ENCODE results near the gene FIGNL1.

The FIGNL1 gene, protein sequence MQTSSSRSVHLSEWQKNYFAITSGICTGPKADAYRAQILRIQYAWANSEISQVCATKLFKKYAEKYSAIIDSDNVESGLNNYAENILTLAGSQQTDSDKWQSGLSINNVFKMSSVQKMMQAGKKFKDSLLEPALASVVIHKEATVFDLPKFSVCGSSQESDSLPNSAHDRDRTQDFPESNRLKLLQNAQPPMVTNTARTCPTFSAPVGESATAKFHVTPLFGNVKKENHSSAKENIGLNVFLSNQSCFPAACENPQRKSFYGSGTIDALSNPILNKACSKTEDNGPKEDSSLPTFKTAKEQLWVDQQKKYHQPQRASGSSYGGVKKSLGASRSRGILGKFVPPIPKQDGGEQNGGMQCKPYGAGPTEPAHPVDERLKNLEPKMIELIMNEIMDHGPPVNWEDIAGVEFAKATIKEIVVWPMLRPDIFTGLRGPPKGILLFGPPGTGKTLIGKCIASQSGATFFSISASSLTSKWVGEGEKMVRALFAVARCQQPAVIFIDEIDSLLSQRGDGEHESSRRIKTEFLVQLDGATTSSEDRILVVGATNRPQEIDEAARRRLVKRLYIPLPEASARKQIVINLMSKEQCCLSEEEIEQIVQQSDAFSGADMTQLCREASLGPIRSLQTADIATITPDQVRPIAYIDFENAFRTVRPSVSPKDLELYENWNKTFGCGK

DNA sequence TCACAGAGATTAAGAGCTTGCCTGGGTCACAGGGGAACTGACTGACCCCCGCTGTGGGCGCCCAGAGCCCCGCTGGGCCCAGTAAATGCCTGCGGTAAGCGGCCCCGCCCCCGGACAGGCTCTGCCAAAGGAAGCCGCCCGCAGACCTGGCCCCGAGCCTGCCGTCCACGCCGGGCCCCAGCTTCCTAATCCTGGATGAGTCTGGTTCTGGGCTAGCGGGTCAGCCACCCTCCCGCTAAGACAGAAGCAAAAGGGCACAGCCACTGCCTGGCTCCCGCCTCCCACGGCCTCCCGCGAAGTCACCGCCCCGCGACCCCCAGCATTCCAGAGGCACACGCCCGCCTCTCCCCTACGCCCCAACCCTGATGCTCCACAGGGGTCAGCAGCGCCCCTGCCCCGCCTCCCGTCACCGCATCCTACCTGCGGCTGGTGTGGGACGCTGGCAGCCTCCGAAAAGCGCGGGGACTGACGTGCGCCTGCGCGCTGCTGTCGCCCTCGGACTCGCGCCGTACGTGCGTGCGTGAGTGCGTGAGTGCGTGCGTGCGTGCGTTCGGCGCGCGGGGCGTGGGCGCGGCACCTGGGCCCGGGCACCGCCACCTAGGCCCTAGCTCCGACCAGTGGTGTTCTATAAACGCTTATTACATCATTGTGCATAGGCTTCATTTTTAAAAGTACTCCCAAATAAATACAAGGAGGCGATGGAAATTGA, at the start of gene FIGNL1:
Gene FIGNL1 (minus strand): TSS at position 470 of the 709 bp plus-strand sequence. CDS start 3,063 bp downstream, outside the sequence.
- peak; percentile 85 for DNase-seq

DNA sequence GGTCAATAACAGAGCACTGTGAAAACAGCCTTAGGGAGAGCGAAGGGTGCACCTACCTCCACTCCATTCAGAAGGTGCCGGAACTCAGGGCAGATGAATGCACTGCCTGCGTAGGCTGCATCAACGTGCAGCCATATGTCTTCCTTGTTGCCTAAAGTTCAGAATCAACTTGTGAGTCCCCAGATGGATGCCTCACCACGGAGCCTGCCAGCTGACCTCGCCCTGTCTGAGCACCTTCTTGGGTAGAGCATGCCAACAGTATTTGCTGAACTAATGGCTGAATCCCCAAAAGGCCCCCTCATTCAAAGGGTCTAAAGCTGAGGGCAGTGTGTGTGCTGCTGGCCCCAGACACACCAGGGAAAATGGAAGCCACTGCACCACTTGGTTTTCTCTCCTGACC, 48.9 kb upstream of the FIGNL1 start:
- DNase-seq, result no peak

DNA sequence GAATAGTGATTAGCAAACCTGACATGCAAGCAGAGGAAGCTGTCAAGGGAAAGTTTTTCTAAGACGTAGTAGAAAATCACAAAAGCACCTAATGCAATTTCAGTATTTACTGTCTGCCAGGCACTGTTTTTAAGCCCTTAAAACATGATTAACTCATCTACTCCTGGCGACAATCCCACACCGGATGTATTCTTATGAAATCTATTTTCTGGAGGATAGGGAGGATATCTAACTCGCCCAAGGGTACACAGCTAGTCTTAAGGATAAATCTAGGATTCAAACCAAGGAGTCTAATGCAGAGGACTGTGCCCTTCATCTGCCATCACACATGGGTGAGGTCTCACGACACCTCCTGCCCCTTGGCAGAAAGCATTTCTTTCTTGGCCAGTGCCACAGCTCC, 47.8 kb upstream of the FIGNL1 start:
- no peak for DNase-seq

DNA sequence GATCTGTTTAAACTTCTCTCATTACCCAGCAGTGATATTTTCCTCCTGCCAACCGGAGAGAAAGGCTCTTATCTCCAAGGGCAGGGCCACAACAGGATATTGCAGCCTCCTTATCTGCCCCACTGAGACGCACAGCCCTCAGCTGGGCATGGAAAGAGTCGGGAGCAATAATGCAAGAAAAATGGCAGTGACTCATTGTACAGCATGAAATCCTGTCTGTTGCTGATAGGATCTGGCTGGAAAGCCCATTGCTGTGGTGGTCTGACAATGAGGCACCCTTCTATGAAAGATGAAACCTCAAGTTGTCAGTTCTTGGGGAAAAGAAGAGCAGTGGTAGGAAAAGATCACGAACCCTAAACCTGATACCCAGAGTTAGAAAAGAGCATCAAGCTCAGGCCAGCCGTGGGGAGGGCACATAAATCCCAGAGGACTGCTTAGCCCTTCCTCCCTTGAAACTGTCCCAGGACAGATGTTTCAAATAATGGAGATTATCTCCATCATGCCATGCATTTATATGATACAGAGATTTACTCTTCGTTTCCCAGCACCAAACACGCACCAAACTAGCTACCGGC, 47.0 kb upstream of the FIGNL1 start:
- no peak for DNase-seq

DNA sequence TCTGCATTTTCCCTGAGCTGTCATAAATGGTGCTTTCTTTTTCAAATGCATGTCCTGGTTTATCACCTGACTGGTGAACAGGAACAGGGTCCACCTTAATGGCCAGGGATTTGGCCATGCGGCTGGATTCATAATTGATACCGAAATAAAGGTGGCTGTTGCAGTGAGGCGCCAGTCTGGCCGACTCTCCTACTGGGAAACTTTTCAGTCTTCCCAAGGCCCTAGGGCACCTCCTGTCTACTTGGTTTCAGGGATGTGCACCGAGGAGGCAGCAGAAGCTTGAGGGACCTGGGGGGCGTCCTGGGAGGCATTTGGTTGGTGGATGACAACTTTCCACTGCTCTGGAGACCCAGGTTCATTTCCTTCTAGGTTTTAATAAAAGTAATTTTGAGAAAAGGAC, 46.4 kb upstream of the FIGNL1 start:
- DNase-seq, result no peak

DNA sequence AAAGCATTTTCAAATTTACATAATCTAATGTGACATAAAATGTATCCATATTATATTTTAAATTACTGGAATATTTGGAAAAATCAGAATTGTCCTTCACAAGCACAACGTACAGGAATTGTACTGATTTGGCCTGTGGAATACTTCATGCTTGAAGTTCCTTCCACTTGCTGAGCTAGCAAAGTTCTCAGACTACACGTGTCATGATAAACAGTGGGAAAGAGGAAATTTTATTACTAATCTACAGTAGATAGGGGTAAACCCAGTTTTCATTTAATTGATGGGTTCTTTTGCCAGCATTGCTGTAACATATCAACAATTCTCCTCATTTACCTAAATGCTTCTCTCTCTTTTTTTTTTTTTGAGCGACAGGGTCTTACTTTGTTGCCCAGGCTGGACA, 45.6 kb upstream of the FIGNL1 start:
- DNase-seq, result no peak

DNA sequence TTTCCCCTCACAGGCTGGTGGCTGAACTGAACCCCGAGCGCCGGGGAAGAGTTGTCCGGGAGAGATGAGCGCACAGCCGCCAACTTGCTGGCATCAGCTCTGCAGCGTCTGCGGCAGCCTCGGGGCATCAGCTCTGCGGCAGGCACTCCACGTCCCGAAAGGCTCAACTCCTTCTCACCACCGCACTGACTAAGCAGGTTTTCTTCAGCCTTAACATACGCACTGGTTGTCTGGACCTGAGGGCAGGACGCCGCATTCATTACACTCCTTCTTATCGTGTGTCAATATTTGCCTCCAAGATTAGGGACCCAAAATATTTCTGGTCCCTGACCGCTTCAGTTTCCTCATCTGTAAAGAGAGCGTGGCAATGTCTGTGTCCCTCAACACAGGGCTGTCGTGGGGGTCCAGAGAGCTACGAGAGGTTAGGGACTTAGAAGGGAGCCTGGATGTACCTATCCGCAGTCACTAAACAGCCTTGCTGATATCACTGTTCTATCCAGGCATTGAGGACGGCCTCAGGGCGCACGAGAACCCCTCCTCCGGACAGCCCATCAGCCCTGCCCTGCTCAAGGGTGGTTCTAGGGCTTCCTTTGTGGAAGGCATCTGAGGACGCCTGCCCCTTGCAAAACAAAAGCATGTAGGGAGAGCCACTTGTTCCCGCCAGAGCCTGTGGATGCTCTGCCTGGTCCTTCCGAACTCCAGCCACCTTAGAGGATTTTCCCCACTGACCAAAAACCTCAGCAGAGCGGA, 42.8 kb upstream of the FIGNL1 start:
- DNase-seq, result no peak

DNA sequence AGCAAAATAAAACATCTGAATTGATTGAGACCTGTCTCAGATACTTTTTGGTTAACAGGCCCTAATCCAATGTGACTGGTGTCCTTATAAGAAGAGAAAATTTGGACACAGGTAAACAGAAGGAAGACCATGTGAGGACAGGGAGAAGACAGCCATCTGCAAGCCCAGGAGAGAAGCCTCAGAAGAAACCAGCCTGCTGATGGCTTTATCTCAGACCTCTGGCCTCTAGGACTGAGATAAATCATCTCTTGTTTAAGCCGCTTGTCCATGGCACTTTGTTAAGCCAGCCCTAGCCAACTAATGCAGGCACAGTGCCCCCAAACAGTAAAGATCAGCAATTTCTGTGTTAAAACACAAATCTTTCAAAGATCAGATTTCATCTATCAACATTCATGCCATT, 41.8 kb upstream of the FIGNL1 start:
- DNase-seq, result no peak

DNA sequence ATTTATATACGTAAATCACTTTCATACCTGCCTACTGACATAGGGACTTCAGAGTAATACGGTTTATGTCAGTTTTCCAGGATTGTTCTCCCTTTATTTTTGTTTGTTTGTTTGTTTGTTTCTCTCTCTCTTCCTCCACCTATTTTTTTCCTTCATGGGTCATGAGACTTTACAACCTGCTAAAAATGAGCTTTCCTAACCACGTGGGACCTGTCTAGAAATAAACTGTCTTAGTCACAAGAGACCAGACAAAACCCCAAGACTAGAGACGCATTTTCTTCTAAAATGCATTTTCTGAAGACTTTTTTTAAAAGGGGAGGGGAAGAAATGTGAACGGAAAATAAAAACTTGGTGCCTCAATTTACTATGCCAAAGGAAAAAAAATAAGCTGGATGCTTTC, 41.1 kb upstream of the FIGNL1 start:
- DNase-seq, result no peak

DNA sequence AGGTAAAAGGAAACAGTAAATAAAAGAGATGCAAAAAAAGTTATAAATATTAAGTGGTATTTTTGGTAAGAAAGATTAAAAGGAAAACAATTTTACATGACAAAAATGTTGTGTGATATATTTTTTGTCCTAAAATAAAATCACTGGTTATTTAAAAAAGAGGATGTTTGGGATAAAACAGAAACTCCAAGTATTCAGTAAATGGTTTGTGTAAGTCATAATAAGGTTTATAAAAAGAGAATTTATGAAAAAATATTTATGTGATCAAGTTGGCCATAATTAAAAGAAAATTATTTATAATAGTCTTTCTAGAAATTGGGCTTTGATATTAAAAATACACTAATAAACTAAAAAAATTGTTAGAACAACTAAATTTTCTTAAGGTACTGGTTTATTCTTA, 38.2 kb upstream of the FIGNL1 start:
- no peak for DNase-seq

DNA sequence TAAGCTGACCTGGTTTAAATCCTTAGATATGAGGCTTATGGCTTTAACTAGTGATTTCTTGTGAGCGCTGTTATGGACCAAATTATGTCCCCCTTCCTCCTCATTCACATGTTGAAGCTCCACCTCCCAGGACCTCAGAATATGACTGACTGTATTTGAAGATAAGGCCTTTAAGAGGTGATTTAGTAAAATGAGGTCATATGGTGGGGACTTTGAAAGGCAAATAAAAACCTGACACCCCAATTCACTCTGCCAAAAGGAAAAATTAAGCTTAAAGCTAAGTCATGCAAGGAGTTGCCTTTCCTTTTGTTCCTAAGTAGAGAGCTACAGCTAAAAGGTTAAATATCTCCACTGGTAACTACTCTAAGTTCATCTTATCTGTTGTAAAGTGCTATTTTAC, 36.4 kb upstream of the FIGNL1 start:
- DNase-seq, result no peak

DNA sequence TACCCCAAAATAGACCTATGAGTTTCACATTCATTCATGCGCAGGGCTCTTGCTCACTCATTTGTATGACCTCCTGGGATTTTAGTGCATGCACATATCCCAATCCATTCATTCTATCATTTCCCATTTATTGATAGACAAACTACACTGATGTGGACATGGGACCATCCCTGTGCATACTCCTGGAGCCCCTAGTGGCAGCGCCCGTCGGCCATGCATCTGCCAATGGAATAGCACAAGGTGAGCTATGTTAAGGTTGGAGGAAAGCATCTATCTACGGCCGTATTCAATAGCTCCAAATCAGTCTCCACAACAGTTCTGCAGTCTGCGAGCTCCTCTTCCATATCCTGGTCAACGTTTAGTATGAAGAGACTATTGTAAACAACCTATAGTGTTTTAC, 31.7 kb upstream of the FIGNL1 start:
- no peak for DNase-seq

DNA sequence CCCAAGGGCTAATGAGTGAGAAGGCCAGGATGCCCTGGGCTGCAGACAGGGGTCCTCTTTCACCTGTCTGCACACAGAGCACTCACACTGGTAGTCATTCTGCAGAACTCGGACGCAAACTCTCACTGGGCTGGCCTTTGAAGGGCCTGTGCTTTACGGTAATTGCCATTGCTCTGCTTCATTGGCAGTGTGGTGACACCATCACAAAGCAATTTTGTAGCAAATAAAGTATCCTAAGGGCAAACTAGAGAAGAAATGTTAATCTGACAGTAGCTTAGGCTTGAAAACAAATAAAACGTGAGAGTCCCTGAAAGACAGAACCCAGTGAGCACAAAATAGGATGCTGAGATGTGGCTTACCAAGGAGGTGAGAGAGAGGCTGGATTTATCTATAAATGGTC, 30.6 kb upstream of the FIGNL1 start:
- DNase-seq, result no peak

DNA sequence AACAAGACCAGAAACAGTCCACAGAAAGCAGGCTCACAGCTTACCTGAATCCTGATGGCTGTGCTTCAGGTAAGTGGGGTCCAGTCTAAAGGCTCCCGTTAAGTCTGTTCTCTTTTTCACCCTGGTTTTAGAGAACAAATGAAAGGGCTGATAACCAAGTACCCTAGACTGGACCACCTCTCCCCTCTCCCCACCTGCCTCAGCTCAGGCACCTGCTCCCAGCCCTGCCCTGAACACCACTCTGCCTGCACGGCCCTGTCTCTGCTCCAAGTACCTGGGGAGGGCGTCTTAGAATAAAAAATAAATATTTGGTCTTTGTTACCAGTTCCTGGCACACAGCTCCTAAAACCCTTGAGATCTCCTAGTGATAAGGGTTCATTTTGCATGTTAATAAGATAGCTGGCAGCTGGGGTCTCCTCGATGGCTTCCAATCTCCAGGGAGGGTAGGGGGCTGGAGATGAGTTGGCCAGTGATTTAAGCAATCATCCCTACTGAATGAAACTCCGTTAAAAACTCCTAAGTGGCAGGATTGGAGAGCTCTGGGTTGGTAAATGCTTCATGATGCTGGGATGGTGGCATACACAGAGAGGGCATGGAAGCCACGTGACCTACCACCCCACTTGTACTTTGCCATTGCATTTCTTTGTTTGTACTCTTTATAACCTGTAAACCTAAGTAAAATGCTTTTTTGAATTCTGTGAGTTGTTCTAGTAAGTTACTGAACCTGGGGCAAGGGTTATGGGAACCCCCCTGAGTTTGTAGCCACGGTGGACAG, 29.8 kb upstream of the FIGNL1 start:
- no peak for DNase-seq

DNA sequence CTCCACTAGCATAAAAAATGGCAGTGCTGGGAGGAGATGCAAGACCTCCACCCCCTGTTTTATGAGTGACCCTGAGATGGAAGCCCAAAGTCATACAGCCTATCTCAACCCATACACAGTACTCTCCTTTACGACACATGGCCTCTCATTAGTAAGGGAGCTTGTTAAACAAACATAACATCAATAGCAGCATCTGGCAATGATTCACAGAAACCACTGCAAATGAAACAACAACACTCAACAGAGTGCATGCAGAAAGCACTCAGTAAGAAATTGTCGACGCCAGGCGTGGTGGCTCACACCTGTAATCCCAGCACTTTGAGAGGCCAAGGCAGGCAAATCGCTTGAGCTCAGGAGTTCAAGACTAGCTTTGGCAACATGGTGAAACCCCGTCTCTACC, 27.5 kb upstream of the FIGNL1 start:
- DNase-seq, result no peak

DNA sequence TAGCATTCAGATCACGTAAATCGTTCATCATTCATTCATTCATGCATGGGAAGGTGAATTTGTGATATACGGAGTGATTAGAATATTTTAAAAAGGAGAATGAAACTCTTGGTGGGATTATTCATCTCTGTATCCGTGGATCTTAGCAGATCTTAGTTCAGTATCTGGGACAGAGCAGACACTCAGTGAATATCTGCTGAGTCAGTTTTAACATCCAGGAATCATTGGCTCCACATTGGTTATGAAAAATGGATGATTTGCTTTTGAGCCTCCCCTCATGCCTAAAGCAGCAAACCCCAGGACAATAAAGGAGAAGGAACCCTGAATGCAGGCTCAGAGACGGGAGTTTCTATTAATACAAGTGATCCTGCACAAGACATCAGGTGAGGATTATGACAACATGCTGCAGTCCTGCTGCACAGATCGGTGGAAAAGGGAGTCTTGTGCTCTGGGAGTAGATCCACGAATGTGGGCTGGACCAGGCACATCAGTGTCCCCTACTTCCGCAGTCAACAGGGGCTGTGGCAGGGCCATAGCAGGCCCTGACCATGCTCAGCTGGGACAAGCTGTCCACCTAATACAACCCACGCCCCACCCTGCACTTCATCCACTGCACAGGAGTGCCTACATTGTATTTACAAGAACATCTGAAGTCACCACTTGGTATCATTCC, 26.9 kb upstream of the FIGNL1 start:
- no peak for DNase-seq

DNA sequence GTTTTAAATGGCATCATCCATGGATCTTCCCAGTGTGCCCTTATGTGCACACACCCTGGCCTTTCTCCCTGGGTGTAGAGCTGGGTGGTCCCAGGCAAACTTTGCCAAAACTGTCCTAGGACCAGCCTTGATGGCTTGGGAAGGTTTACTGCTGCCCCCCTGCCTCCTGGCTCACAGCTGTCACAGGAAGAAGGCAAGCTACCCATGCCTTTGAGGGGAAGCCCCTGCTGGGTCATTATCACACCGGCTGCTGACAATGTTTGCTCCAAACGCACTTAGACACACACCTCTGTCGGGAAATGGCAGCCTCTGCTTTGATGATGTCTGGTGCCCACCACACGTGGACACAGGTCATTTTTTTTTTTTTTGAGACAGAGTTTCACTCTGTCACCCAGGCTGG, 25.2 kb upstream of the FIGNL1 start:
- DNase-seq, result no peak

DNA sequence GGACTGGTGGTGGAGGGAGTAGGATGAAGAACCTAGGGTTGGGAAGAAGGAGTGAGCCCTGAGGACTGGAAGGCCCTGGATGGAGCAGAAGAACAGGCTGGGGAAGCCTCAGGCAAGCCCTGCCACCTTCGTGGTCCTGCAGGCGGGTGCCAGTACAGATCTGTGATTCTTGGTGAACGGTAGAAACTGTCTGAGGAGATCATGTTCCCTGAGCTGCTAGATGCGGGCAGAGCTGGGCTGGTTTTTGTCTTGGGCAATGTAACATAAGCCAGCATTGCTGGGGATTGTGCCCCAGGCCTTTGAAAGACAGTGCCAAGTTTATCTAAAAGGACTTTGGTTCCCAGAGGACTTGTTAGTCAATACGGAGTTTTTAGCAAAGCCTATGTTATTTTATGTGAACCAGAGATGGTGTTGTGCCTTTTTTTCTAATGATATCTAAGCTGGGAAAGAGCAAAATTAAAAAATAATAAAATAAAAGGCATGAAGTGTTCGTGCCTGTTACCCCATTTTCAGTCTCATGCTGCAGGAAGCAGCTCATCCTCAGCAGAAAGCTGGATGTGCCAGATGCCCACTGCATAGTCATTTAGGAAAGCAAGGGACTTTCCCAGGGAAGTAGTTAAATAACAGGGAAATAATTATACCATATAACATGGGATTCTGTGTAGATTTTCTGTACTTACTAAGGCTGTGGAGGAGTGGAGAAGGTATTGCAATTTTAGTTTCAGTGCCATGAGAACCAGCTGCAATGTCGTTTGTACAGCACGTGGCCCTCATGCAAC, 24.4 kb upstream of the FIGNL1 start:
- DNase-seq, result no peak

DNA sequence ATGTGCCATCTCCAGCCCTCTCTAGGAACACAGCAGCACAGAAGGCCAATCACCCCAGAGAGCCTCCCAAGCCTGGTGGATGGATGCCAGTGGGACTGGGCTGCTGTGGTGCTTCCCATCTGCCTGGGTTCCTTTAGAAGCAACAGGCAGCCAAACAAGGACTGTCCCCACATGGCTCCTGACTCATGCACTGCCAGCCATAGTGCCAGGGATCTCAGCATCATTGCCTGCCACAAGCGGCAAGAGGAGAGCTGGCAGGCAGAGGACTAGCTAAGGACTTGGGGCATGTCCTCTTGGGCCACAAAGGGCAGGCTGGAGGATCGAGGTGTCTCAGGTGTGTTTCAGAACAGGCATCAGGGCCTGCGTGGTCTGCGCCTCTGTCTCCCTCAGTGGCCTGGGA, 23.4 kb upstream of the FIGNL1 start:
- no peak for DNase-seq

DNA sequence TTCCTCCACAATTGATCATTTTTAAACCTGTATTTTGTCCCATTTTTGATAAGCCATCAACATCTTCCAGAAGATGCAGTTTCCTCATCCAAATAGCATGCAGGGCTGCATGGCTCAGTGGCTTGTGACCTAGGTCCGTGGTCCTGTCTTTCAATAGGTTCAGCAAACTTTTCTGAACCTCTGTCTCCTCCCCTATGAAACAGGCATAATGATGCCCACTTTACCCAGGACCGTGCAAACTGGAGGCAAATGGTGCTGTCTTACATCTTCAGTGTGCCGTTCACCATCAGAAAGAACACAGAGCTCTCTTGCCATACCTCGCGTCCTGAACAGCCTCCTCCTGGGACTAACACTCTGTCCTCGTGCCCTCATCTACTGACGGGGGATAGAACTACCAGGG, 22.3 kb upstream of the FIGNL1 start:
- no peak for DNase-seq

DNA sequence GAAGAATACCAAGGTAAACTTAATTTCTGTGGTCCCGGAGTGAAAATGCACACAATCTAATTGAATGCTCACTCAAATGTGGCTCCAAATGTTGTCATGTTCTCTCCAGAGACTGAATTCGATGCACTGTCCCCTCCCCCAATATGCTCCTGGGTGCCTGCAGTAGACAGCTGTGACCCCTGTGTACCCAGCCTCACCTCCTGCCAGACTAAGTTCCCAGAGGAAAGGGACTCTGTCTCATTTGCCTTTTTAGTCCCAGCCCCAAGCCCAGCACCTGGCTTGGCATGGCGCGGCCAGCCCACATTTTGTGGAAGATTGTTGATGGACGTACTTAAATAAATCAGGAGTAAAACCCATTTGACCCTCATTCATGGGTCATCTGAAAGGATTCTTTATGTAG, 21.8 kb upstream of the FIGNL1 start:
- no peak for DNase-seq
